Thoracic aorta (tissue), 2 donors: ENCODE data around the gene DLX2. TPM values are rescaled to one million over a fixed set of nuclear protein-coding genes. Genes with fewer than 3 reads are reported as not detected.

Experiments
- ATAC-seq: fragments of 150-250 bp; one replicate; pipeline ENCODE4 v1.8.0; 2017; ENCODE audit warnings: low read depth; ENCODE audit not compliant: insufficient number of reproducible peaks, low FRiP score
- DNase-seq: peaks from one replicate; pipeline ENCODE4 v3.0.0-alpha.2; 2020; ENCODE audit warnings: low spot score
- H3K27ac ChIP-seq, 2 donors: fragments of 200-600 bp; sonication (generic); 1 replicate in 1 of 2; 2 replicates in 1 of 2; pipeline ENCODE4 v1.5.1; 2016; ENCODE audit warnings: mild to moderate bottlenecking in 2 of 2, moderate library complexity in 2 of 2
- H3K27me3 ChIP-seq: fragments of 200-600 bp; sonication (generic); replicated peaks from 2 replicates; pipeline ENCODE4 v1.6.0; 2016; ENCODE audit warnings: mild to moderate bottlenecking; ENCODE audit not compliant: insufficient read depth
- H3K36me3 ChIP-seq: fragments of 200-600 bp; sonication (generic); one replicate; pipeline ENCODE4 v1.5.1; 2016
- H3K4me1 ChIP-seq, 2 donors: fragments of 200-600 bp; sonication (generic); 1 replicate in 1 of 2; 2 replicates in 1 of 2; pipeline versions ENCODE4 v1.5.1 to v1.6.0; 2016; ENCODE audit warnings: low read depth in 2 of 2, mild to moderate bottlenecking in 1 of 2; ENCODE audit not compliant: control insufficient read depth in 1 of 2
- H3K4me3 ChIP-seq: fragments of 200-600 bp; sonication (generic); 2 replicates; pipeline ENCODE4 v1.5.1; 2016; ENCODE audit warnings: mild to moderate bottlenecking
- H3K9me3 ChIP-seq: fragments of 200-600 bp; sonication (generic); 2 replicates; pipeline ENCODE4 v1.5.1; 2016
- total RNA-seq, 2 donors: library from RNA; depleted of rRNA; stranded (reverse); fragments of >200 nt; gene quantifications; one replicate each; pipeline versions ENCODE4 v1.1.0 to v1.2.3, GENCODE V29; 2016
- TF ChIP-seq, protein P1 (sequence below): fragments of 200-600 bp; sonication (generic); IDR thresholded peaks from one replicate; pipeline ENCODE4 v1.5.1; 2019; ENCODE audit warnings: antibody characterized with exemption

The DLX2 gene
- total RNA-seq, 2 donors from 2014 or later = 1.6 TPM; not detected in 1

DNA sequence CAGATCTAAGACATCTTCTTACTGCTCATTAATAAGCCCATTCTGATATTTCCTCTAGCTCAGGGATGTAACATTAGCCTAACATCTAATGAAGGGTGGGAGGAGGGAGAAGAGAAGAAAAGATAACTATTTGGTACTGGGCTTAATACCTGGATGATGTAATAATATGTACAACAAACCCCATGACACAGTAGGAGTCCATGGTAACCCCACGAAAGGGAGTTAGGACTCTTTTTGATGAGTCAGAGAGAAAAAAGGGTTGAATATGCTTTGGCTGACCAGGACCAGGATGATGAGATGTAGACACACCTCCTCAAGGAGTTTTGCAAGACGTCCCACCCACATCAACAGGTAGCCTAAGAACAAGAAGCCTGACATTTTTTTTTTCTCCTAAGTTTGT, 34.4 kb upstream of the DLX2 start:
- no peak overlapping the region for H3K4me3 ChIP-seq
- no peaks in the 10 kb centered on the region for H3K36me3 ChIP-seq
- no peak overlapping the region for H3K27ac ChIP-seq
- H3K4me1 ChIP-seq = no peaks in the 10 kb centered on the region
- DNase-seq = no peak
- ATAC-seq = no peak
- TF ChIP-seq, protein P1, sequence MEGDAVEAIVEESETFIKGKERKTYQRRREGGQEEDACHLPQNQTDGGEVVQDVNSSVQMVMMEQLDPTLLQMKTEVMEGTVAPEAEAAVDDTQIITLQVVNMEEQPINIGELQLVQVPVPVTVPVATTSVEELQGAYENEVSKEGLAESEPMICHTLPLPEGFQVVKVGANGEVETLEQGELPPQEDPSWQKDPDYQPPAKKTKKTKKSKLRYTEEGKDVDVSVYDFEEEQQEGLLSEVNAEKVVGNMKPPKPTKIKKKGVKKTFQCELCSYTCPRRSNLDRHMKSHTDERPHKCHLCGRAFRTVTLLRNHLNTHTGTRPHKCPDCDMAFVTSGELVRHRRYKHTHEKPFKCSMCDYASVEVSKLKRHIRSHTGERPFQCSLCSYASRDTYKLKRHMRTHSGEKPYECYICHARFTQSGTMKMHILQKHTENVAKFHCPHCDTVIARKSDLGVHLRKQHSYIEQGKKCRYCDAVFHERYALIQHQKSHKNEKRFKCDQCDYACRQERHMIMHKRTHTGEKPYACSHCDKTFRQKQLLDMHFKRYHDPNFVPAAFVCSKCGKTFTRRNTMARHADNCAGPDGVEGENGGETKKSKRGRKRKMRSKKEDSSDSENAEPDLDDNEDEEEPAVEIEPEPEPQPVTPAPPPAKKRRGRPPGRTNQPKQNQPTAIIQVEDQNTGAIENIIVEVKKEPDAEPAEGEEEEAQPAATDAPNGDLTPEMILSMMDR = no peak
- H3K9me3 ChIP-seq = no peaks in the 10 kb centered on the region
- H3K27me3 ChIP-seq = no peaks in the 10 kb centered on the region

DNA sequence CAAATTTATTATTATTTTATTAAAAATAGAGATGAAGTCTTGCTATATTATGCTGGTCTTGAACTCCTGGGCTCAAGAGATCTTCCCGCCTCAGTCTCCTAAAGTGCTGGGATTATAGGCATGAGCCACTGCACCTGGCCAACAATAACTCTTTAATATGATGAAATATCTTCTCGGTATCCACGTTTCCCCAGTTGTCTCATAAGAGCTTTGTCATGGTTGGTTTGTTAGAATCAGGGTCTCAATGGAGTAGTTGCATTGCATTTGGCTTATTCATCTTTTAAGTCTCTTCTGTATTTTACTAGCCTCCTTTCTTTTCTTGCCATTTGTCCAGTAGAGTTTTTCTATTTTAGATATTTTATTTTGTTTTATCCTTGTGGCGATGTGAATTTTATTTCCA, 32.7 kb upstream of the DLX2 start:
- no peak for DNase-seq
- no peak overlapping the region for H3K4me3 ChIP-seq
- H3K27ac ChIP-seq = no peak overlapping the region
- TF ChIP-seq, protein P1 = no peak
- no peaks in the 10 kb centered on the region for H3K36me3 ChIP-seq
- ATAC-seq = no peak
- no peaks in the 10 kb centered on the region for H3K4me1 ChIP-seq
- H3K9me3 ChIP-seq = no peaks in the 10 kb centered on the region
- no peaks in the 10 kb centered on the region for H3K27me3 ChIP-seq

DNA sequence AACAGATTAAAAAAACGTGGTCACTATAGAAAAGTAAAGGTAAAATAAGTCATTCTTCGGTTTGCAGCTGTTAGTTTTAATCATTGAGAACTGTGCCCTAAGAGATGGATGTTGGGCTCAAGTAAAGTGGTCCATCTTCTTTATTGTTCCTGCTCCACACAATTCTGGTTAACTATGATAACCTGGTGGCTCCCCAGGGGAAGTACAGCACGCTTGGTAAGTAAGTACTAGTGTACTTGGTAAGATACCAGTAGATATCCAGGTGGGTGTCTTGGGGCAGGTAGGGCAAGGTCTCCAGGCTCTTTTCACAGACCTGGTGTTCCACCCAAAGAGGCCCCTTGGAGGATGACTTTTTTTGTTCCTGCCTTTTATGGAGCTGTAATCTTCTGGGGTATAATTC, 31.6 kb upstream of the DLX2 start:
- H3K4me1 ChIP-seq = no peaks in the 10 kb centered on the region
- no peaks in the 10 kb centered on the region for H3K9me3 ChIP-seq
- H3K27ac ChIP-seq = no peak overlapping the region
- TF ChIP-seq, protein P1 = no peak
- H3K36me3 ChIP-seq = no peaks in the 10 kb centered on the region
- no peaks in the 10 kb centered on the region for H3K27me3 ChIP-seq
- no peak for ATAC-seq
- H3K4me3 ChIP-seq = no peak overlapping the region
- DNase-seq = no peak

DNA sequence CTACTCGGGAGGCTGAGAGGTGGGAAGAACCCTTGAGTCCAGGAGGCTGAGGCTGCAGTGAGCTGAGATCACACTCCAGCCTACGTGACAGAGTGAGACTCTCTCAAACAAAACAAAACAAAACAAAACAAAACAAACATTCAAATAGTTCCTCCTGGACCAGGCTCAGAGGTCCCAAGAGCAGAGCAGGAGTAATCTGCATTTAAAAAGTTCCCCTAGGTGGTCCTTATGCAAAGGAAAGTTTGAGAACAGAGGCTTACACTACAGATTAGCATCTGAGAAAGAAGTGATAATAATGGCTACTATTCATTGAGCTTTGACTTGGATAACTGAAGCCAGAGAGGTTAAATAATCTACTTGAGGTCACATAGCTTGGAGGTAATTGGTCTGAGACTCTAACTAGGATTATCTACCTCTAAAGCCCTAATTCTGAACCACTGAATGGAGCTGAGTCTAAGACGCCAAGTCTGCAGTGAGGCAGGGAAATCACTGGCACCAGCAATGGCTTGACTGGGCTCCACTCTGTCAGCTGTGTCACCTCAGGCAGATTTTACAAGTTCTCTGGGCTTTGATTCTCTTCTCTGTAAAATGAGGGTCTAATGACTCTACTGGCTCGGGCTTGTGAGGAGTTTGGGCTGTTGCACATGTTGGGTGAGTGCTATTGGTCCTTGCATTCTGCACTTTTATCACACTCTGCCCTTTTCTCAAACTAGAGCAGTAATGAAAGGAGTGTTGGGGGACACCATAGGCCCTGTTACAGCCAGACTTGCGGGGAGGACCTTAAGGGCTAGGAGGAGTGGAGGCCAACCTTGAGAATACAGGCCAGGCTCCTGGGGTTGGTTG, 29.2 kb upstream of the DLX2 start:
- H3K4me1 ChIP-seq = no peaks in the 10 kb centered on the region
- TF ChIP-seq, protein P1 = no peak
- H3K36me3 ChIP-seq = no peaks in the 10 kb centered on the region
- no peak for ATAC-seq
- no peak overlapping the region for H3K4me3 ChIP-seq
- no peak for DNase-seq
- no peaks in the 10 kb centered on the region for H3K9me3 ChIP-seq
- no peaks in the 10 kb centered on the region for H3K27me3 ChIP-seq
- H3K27ac ChIP-seq = no peak overlapping the region

DNA sequence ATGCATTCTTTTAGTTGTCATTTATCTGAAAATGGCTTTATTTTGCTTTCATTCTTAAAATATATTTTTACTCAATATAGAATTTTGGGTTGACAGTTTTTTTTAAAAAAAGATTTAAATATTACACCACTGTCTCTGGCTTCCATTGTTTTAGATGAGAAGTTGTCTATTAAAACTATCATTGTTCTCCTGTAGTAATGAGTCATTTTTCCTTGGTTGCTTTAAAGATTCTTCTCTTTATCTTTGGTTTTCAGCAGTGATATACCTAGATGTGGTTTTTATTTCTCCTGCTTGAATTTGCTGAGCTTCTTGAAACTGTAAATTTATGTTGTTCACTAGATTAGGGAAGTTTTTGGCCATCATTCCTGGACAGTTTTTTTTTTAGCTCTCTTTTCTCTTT, 26.7 kb upstream of the DLX2 start:
- TF ChIP-seq, protein P1 = no peak
- Histone ChIP-seq H3K27me3 (no peaks in the 10 kb centered on the region), H3K4me1 (no peaks in the 10 kb centered on the region), H3K36me3 (no peaks in the 10 kb centered on the region), H3K9me3 (no peaks in the 10 kb centered on the region), H3K4me3 (no peak overlapping the region), H3K27ac (no peak overlapping the region)
- no peak for ATAC-seq
- no peak for DNase-seq
